ENCODE measurements around the gene PHTF1.

PHTF1 gene

DNA sequence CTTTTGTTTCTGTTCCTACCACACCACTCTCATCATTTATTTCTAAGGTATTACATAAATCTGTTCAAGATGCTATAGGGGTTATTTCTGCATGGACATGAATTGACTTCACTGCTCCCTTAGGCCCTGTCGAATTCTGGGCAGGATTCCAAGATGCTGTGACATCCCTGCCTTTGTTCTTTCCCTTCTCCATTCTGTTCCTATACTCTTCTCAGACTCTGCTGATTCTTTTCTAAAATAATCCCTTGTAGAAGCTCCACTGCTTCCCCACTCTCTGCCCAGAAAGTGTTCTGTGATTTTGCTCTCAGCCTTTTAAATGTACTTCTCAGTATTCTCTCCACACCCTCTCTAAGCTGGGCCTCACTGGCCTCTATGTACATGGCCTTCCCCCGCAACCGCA is 99.2 kb downstream of the PHTF1 start:
- Histone ChIP-seq H3K4me3 (ENCODE audit: low read depth, low read length) (no peak overlapping the region), H3K36me3 (replicated peaks) (no peaks in the 10 kb centered on the region), H3K27ac (no peak overlapping the region), H3K27me3 (replicated peaks) (no peaks in the 10 kb centered on the region)
- TF ChIP-seq, protein P1, sequence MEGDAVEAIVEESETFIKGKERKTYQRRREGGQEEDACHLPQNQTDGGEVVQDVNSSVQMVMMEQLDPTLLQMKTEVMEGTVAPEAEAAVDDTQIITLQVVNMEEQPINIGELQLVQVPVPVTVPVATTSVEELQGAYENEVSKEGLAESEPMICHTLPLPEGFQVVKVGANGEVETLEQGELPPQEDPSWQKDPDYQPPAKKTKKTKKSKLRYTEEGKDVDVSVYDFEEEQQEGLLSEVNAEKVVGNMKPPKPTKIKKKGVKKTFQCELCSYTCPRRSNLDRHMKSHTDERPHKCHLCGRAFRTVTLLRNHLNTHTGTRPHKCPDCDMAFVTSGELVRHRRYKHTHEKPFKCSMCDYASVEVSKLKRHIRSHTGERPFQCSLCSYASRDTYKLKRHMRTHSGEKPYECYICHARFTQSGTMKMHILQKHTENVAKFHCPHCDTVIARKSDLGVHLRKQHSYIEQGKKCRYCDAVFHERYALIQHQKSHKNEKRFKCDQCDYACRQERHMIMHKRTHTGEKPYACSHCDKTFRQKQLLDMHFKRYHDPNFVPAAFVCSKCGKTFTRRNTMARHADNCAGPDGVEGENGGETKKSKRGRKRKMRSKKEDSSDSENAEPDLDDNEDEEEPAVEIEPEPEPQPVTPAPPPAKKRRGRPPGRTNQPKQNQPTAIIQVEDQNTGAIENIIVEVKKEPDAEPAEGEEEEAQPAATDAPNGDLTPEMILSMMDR (IDR thresholded peaks at IDR 0.05; ENCODE audit: low read depth, low read length, missing control alignments), result no peak
- in situ Hi-C loops (cut with HindIII; ENCODE audit: low pct_ligation_motif_present, low sequenced_read_pairs), result no loop called here
- DNase-seq, result no peak

DNA sequence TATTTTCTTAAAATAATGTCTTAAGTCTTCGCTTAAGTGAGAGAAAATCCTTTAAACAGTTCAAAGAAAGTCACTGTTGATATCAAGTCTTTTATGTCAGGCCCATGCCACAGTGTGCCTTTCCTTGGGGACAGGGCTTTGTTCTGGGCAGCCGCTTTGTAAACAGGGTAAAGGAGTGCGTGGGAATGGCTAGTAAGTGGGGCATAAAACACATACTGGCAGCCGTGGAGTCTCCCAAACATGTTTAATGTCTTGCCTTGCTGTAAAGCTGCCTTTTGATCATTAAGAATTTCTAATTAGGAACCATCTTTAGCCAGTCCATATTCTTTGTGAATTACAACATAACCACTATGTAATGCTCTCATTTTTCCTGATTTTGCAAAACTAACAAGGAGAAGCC is 99.7 kb downstream of the PHTF1 start:
- in situ Hi-C loops (cut with HindIII; ENCODE audit: low pct_ligation_motif_present, low sequenced_read_pairs), result no loop called here
- Histone ChIP-seq H3K27me3 (replicated peaks) (no peaks in the 10 kb centered on the region), H3K27ac (no peak overlapping the region), H3K4me3 (ENCODE audit: low read depth, low read length) (no peak overlapping the region), H3K36me3 (replicated peaks) (no peaks in the 10 kb centered on the region)
- DNase-seq, result no peak
- TF ChIP-seq, protein P1 (IDR thresholded peaks at IDR 0.05; ENCODE audit: low read depth, low read length, missing control alignments), result no peak

DNA sequence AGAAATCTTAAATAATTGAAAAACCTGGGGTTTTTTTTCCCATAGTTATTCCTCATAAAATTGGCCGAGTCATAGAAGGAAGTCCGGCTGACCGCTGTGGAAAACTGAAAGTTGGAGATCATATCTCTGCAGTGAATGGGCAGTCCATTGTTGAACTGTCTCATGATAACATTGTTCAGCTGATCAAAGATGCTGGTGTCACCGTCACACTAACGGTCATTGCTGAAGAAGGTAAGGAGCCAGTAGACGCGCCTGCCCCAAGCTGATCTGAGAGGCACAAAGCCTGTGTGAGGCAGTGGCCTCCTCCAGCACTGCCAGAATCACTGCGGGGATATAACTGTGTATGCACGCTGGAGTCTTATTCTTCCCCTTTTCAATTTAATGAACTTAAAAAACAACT is 100.3 kb downstream of the PHTF1 start:
- DNase-seq, result no peak
- Histone ChIP-seq H3K27ac (no peak overlapping the region), H3K4me3 (ENCODE audit: low read depth, low read length) (no peak overlapping the region), H3K36me3 (replicated peaks) (no peaks in the 10 kb centered on the region), H3K27me3 (replicated peaks) (no peaks in the 10 kb centered on the region)
- TF ChIP-seq, protein P1 (IDR thresholded peaks at IDR 0.05; ENCODE audit: low read depth, low read length, missing control alignments), result no peak
- in situ Hi-C loops (cut with HindIII; ENCODE audit: low pct_ligation_motif_present, low sequenced_read_pairs), result no loop called here

DNA sequence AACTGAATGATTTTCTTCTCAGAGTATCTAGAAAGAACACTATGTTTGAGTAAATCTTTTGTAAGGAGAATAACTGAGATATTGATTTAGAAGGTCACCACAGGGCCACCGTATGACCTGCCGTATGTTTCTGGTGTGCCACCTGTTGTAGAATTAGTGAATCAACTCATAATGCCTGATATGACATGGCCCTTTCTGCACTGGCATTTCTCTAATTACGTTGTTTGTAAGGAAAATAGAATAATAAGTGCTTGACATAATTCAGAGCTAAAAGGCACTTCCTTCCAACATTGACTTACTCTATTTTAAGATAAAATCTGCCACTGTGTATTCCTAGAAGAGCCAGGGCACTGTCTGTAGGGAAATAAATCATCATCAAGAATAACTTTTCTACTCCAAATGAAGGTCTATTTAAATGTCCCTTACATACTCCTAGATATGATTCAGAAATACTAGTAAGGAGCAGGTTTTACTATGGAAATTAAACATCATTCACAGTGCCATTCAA is 101.7 kb downstream of the PHTF1 start:
- in situ Hi-C loops (cut with HindIII; ENCODE audit: low pct_ligation_motif_present, low sequenced_read_pairs), result no loop called here
- DNase-seq, result no peak
- TF ChIP-seq, protein P1 (IDR thresholded peaks at IDR 0.05; ENCODE audit: low read depth, low read length, missing control alignments), result no peak
- Histone ChIP-seq H3K27ac (no peak overlapping the region), H3K4me3 (ENCODE audit: low read depth, low read length) (no peak overlapping the region), H3K27me3 (replicated peaks) (no peaks in the 10 kb centered on the region), H3K36me3 (replicated peaks) (no peaks in the 10 kb centered on the region)

DNA sequence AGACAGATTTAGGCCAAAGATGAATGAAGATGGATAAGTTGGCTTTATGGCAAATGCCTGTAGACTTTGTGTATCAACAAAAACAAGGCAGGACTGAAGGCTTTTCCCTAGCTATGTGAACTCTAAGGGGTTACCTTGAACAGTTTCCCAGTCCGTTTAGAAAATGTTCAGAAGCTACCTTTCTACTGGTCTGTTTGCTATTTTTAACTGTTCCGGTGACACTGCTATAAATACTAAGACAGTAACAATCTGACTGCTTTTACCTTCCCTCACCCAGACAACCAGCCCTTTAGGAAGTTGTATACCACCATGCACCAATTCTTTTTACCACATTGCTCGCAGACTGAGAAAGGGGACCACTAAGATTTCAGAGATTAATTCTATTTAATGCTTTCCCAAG is 102.2 kb downstream of the PHTF1 start:
- H3K36me3 ChIP-seq (replicated peaks), result no peaks in the 10 kb centered on the region
- H3K4me3 ChIP-seq (ENCODE audit: low read depth, low read length), result no peak overlapping the region
- DNase-seq, result no peak
- in situ Hi-C loops (cut with HindIII; ENCODE audit: low pct_ligation_motif_present, low sequenced_read_pairs), result no loop called here
- no peak overlapping the region for H3K27ac ChIP-seq
- TF ChIP-seq, protein P1 (IDR thresholded peaks at IDR 0.05; ENCODE audit: low read depth, low read length, missing control alignments), result no peak
- H3K27me3 ChIP-seq (replicated peaks), result no peaks in the 10 kb centered on the region

DNA sequence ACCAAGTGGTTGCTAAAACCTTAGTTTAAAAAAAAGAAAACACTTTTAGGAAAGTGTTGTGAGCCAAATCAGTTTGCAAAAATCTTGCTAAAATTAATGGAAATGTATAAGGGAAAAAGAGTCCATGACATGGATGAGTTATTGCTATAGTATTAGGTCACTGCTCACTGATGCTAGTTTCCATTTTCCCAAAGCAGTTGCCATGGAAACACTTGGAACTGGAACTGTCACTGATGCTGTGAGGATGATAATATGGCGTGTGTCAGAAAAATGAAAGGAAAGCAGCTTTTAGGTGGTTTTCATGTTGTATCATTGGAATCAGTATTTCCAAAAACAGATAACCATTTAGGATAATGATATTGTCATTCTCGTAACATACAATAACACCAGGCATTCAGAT is 104.4 kb downstream of the PHTF1 start:
- TF ChIP-seq, protein P1 (IDR thresholded peaks at IDR 0.05; ENCODE audit: low read depth, low read length, missing control alignments), result no peak
- Histone ChIP-seq H3K36me3 (replicated peaks) (no peaks in the 10 kb centered on the region), H3K27me3 (replicated peaks) (no peaks in the 10 kb centered on the region), H3K27ac (no peak overlapping the region), H3K4me3 (ENCODE audit: low read depth, low read length) (no peak overlapping the region)
- in situ Hi-C loops (cut with HindIII; ENCODE audit: low pct_ligation_motif_present, low sequenced_read_pairs), result no loop called here
- no peak for DNase-seq
